NOMO-1 (cell line): Measurements from ENCODE around the gene C16orf46.

ENCODE experiments used
- DNase-seq, 2 experiments: peaks; one replicate each; lab custom pipeline; 2025; ENCODE audit not compliant: unreplicated experiment in 2 of 2; lab: John Stamatoyannopoulos, UW

Gene C16orf46

DNA sequence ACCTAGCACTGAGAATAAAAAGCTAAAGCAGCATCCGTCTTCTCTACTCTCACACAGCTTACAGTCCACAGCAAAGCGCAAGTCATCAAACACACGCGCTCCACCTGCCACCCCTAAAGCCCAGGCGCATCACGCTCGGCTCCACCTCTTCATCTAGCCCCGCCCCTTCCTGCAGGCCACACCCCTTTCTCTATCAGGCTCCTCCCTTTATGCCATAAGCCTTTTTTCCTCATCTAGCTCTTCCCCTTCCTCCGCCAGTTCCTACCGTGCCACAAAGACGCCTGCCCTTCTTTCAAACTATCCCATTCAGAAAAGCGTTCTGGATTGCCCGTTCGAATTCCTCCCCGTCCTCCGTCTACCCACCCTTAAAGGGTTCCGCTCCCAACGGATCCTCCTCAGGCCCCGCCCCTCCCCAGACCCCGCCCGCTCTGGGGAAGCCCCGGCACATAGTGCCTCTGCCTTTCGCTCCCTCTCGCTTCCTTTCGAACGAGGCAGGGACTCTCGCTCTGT lies 417 bp downstream of the C16orf46 start:
- peak; percentile 83 to 90 for DNase-seq

DNA sequence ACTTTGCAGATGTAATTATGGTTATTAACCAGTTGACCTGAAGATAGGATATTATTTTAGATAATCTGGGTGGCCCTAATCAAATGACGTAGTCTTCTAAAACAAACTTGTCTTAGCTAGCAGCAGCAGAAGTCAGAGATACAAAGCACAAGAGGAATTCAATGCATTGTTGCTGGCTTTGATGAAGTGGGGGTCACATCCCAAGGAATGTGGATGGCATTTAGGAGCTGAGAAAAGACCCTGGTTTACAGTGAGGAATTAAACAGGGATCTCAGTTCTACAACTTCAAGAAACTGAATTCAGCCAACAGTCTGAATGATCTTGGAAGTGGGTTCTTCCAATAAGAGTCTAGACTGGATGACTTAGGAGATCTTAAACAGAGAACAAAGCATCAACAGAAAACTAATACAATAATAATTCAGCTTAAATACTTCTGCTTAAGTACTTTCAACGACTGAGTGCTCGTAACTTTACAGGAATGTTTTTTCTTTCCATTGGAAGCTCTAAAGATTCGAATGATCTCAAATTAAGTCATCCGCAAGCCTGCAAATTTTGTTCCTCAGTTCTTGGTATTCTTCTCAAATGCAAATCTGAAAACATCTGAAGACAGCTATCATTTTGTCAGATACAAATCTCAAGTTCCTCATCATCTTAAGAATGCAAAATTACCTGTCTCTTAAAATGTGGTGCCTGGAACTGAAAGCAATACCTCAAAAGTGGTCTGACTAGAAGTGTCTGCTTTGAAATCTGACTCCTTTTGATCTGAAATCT lies 3.3 kb downstream of the C16orf46 start:
- DNase-seq: no peak

DNA sequence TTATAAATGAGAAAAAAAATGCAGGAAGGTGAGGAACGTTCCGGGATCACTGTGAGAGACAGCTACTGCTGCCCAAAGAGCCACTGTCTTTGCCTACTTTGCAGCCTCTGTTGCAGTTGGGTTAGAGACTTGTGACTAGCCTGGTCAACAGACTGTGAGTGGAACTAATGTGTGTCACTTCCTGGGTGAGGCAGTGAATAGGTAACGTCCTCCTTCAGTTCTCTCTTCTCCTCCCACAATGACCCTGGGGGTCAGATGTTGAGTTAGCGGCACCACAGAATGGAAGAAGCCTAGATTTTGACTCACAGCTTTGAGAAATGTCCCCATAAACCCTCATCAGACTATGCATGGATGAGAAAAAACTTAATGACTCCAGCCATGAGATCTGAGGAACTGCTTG lies 5.2 kb downstream of the C16orf46 start:
- no peak for DNase-seq

DNA sequence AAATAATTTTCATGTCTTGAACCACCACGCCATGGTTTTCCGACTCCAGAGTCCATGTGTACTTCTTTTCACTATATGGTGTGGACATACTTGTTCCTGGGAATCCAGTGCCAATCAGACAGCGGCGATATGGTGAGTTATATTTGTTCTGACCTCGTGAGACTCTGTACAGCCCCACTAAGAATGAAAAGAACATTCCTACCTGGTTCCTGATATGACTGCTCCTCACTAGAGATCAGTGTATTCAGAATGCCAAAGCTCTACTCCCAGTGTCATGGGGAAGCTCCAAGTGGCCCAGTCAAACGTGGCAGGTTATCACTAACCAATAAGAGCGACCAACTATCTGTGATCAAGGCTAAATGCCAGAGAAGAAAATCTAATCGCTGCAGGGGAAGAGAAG lies 6.1 kb downstream of the C16orf46 start:
- no peak for DNase-seq

DNA sequence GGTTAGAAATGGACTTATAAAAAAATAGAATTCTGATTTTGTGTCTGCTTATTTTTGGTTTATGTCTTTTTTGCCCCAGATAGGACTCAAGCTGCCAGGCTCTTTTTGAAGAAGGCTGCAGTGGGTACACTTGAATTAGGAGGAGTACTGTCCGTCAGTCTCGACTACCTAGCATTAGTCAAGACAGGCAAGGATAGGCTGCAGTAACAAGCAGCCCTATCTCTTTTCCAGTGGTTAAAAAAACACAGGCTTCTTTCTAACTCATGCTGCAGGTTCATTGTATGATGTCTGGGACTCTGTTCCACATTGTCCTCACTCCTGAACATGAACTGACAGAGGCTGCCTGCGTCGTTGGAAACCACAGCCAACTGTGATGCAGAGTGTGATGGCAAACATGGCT lies 8.0 kb downstream of the C16orf46 start:
- no peak for DNase-seq

DNA sequence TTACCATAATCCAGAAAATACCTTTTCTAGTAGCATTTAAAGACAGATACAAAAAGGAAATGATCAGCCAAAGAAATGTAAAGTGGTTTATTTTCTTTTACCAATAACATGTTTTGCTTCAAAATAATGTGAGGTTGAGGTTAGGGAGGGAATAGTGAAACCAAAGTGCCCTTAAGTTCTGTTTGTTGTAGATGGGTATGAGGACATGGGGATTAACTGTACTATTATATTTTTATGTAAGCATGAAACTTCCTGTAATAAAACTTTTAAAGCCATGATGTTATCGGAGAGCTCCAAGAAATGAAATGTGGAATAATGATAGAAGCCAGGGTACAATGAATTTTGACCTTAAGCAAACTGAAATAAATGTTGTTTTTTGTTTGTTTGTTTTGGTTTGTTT lies 9.9 kb downstream of the C16orf46 start:
- DNase-seq: no peak

DNA sequence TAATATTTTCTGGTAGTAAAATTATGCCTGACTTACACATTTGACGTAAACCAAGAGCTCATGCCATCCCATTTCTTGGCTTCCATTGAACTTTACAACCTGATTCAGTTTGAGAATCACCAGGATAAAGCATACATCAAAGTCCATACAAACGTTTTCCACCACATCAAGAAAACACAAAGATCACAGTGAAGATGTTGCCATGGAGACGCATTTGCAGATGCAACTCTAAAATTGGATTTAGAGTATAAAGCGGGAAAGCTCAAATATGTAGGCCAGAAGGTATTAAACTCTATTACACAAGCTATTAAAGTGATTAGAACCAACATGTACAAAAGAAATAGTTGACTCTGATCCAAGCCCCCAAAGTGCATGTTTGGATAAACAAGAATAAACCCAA lies 10.4 kb downstream of the C16orf46 start:
- no peak for DNase-seq

DNA sequence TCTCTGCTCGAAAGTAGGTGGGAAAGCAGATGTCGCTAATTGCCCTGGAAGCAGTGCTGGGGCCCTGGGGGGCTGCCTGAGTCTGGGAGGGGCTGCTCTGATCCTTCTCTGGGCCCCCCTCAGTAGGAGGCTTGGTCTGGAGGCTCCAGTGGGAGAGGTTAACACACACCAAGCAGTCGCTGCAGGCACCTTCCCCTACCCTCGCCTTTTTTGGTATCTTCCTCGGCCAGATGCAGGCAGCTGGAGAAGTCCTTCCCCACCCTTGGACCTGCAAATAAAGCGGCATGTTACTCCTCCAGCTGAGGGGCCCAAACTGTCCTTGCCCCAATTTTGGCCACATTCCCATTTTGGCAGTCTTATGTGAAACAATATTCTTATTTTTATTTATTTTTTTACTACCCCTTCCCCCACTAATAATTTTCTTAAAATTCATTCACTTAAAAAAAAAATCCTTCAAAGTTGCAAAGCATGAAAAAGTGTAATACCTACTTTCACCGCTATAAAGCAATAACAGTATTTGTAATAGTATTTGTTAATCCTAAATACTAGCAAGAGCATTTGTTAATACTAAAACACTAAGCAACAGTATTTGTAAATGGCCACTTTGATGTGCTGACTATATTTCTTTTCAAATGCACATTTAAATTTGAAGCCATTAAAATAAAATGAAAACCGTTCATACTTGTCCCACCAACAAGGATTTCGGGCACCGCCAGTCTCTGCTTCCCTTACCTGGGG lies 15.0 kb downstream of the C16orf46 start:
- DNase-seq: no peak

DNA sequence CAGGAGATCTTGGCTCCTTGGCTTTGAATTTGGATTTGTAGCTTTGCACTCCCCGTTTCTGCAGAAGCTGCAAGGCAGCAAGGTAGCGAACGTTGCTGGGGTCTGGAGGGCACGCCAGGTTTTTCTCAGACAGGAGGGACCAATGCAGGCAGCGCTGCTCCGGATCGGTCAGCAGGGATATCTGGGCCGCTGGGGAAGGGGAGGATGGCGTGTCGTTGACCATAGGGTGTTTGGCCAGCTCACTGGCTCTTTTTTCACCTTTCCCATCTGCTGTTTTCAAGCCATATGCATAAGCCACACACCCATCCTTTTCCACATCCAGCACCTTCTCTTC lies 15.8 kb downstream of the C16orf46 start:
- DNase-seq: no peak

DNA sequence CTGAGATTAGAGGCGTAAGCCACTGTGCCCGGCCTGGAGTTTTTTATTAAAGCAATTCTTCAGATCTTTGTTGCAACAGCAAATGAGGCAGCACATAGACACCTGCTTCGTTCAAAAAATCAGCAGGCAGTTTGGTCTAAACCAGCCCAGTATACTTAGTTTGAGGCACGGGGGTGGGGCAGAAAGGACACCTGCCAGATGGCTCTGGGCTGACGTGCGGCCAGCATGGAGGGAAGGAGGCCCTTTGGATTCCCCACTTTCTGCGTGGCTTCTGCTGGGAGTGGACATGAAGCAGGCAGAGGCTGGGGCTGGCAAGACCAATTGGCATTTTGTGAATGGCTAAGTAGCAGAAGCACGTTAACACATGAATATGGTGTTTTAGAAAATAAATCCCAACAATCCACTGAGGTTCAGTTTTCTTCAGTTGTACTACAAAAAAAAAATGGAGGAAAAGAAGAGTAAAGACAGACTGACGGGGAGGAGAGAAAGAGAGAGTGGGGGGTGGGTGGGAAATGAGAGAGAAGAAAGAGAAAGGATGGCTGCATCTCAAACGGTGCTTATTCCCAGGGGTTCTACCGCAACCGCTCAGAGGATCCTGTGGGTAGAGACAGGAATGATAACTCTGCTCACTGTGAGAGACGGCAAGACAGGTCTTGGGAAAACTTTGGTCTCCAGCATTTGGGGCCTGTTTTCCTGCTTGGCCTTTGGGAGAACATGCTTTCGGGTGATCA lies 16.3 kb downstream of the C16orf46 start:
- DNase-seq: no peak

DNA sequence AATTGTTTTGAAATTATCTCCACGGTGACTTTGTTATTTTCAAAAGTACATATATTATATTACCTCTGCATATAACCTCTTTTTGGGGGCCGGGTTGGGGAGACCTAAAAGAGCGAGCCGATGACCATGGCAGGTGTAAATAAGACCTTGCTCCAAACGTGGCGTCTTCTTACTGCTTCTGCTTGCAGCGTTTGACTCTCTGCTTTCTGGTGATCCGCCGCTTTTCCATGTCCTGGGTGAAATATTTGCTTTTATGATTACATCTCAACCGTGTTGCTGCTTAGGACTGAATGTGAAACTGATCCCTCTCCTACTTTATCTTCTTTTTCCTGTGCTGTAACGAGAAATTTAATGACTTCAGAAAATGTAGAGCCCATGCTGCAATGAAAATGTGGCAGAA lies 23.3 kb downstream of the C16orf46 start:
- DNase-seq: no peak

DNA sequence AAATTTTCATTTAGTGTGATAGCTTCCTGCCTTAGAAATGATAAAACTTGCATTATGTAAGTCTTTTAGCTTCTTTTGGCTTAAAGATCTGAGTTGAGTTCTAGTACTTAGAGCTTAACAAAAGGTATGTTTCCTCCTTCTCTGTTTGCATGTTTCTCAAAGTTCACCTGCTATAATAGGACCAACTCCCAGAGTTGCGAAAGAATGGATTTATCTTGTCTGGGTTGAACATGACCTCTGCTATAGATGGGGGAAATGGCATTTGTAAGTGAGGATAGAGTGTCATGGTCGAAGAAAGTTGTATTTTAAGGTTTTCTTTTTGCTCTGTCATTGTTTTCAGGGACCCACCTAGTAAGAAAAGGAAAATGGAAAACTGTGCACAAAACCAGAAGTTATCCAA lies 34.2 kb downstream of the C16orf46 start:
- no peak for DNase-seq

DNA sequence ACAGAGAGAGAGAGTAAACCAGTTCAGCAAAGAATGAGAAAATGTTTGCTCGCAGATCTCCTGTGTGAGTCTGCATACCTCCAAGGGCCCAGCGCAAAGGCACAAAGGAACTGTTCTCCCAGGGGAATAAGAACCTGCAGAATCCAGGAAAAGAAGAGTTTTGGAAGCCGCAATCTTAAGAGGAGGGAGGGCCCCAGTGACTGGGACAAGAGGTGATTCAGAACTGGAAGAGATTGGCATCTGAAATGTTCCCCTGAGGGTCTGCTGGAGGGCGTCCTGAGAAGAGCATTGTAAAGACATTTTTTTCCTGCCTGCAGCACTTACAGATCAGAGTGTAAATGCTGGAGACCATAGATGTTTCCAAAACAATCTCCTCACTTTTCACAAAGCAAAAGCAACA lies 35.3 kb downstream of the C16orf46 start:
- DNase-seq: no peak

DNA sequence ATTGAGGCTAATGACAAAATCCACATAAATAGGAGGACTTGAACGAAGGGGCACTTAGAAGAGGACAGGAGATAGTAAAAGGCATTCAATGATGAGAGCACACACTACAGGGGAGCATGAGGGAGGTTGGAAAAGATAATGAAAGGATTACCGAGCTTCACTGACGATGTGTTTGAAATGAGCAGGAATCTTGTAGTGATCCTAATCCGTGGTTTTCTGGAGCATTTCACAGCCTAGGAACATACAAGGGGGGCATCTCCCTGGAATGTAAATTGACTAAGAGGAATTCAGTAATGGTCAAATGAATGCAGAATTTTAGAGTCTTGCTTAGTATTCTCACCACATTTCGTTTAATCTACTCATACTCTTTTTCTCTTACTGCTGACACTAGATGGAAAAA lies 36.2 kb downstream of the C16orf46 start:
- DNase-seq: no peak

DNA sequence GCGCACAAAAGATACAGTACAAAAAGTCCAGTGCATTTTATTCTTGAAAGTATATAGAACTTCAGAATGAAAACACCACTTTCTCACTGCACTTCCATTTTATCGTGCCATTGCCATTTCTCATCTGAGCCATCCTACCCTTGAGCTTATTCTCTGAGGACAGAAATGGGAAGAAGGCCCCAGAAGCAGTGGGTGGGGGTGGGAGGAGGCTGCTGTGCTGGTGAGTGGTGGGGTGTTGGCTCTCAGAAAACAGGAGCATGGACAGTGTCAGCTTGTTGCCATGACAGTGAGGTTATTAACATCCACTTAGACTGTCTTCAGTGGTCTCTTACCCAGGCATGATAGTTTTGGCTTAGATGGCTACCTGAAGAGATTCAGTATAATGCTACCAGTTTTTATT lies 36.9 kb downstream of the C16orf46 start:
- DNase-seq: no peak

DNA sequence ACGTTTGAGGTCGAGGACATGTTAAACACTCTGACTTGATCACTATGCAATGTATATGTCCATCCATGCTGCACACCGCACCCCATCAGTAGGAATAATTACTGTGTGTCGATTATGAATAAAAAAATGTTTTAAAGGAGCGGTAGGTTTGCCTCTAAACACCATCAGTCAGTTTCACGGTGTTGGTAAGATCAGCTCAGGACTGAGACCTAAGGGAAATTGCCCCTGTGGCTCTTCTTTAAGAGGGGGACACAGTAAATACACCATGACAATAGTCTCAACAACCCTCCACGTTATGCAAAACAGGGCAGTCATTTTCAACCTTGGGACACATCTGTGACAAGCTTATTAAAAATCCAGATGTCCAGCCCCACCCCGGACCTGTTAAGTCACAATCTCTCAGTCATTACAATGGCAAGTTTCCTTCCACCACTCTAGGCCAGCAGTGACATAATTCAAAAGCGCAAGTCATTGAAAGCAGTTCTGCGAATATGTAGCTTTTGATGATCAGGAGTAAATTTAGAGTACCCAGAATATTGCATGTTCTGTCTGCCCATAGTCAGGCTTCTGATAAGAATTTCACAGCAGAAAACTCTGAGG lies 40.2 kb downstream of the C16orf46 start:
- peak; percentile 2 to 9 for DNase-seq

DNA sequence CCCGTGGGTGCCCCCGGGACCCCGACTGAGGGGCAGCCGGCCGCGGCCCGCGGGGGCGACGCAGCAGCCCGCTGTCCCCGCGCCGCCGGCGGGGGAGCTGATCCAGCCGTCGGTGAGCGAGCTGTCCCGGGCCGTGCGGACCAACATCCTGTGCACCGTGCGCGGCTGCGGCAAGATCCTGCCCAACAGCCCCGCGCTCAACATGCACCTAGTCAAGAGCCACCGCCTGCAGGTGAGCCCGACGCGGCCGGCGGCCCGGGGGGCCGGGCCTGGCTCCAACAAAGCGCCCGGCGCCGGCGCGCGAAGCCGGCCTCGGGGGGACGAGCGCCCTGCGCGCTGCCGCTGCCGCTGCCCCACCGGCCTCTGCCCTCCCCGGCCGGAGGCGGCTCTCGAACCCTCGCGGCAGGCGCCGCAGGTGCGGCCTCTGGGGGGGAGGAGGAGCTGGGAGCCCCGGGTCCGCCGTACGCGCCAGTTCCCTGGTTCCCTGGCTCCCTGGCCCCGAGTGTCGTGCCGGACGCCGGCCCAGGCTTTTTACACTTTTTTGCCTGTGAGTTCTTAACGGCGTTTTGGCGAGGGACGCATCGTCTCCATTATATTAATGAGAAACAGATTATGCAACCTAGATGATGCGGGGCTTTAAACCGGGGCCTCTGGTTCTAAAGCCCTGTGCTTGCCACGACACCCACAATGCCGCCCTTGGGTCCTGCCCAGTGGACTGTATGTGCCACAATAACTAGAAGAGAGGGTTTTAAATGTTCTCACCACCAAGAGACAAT lies 40.9 kb downstream of the C16orf46 start:
- DNase-seq: peak in 1 of 2 experiments; percentile 11

DNA sequence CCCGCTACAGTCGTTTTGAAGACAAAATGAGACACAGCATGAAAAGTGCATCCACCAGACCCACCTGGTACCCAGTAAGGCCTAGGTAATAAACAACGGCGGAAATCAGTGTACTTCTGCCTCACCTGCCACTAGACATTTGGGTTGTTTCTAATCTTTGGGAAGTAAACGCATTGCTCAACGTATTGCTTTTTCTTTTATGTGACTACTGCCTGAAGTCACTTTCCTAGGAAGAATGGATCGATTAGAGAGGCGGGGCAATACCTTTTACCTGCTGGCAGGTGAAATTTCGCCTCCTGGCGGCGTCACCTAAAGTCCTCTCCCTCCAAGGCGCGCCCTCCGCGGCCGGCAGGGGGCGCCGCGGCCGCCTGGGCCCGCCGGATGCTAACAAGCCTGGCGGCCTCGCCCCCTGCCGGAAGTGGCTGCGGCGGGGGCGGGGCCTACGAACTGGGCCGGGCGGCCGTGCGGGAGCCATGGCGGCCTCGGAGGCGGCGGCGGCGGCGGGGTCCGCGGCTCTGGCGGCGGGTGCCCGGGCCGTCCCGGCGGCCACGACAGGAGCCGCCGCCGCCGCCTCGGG lies 41.6 kb downstream of the C16orf46 start, which contains the start of gene ATMIN:
Gene ATMIN, plus strand, starts transcription at position 445 of the 577 bp plus-strand sequence. Its CDS starts 29 bp downstream, at position 474.
- peak; percentile 67 to 89 for DNase-seq

DNA sequence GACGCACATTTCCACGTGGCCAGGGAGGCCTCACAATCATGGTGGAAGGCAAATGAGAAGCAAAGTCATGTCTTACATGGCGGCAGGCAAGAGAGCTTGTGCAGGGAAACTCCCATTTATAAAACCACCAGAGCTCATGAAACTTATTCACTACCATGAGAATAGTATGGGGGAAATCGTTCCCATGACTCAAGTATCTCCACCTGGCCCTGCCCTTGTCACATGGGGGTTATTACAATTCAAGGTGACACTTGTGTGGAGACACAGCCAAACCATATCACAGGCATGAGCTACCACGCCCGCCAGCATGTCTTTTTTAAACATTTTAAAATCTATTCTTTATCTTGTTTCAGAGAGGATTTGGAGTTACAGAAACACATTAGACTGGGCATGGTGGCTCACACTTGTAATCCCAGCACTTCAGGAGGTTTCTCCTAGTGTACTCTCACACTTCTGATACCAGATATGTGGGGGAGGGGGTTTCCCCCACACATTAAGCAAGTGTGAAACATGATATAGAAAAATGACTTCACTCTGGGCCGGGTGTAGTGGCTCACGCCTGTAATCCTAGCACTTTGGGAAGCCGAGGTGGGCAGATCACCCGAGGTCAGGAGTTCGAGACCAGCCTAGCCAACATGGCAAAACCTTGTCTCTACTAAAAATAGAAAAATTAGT lies 47.0 kb downstream of the C16orf46 start:
- no peak for DNase-seq
